Stimulated activated CD4-positive, alpha-beta T cell treated with anti-CD3 and anti-CD28 coated beads, Interleukin-1b, Interleukin-23, amount 100 ng/mL, for 4 hours (primary cell): ENCODE results near the gene ZNF804B.

Experiments
- DNase-seq, 2 donors: peaks; one replicate each; pipeline ENCODE4 v3.0.0-alpha.2; 2020; ENCODE audit warnings: low read depth in 2 of 2

ZNF804B gene

DNA sequence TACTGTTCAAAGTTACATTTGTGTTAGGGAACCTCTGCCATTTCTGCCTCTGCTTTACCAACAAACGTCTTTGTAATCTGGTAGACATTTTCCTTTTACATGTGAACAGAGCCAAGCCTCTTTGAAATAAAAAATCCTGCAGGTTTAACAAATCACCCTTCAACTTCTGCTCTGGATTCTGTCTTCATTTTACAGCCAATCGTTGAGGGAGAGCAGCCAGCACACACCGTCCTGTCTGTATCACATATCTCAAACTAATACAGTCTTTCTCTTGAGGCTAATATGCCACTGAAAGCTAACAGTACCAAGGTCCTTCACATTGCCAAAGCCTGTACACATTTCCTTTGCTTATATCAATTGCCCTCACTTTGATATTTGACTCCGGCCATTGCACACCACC is 504.6 kb downstream of the ZNF804B start:
- DNase-seq: no peak

DNA sequence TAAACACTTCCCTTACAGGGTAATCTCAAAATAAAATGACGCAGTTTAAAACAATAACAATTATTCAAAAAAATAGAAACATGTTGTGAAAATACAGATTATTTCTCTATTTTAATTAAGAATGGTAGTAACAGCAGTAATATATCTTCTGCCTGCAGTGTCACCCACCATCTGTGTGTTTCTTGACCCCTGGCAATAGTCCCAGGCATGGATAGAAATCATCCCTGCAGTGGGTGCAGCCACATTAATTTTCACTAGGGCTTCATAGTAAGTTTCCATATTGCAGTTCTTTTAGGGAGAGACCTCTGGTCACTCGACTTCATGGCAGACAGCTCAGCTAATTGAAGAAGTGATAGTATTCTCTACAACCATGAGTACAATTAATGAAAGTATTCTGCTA is 506.1 kb downstream of the ZNF804B start:
- no peak for DNase-seq

DNA sequence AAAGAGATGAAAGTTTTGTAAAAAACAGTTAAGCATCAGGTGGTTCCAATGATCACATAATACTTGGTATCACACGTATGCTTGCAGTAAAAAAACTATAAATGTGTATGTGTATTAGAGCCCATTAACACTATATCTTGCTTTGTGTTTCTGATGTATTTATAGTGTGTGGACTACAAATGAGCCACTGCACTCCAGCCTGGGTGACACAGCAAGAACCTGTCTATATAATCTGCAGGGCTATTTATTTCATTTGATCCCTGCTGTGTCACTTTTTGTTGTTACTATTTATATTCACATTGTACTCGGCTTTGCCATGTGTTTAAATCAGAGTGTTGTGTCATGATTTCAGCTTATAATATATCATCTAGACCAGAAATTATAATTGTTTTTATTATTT is 523.8 kb downstream of the ZNF804B start:
- no peak for DNase-seq

DNA sequence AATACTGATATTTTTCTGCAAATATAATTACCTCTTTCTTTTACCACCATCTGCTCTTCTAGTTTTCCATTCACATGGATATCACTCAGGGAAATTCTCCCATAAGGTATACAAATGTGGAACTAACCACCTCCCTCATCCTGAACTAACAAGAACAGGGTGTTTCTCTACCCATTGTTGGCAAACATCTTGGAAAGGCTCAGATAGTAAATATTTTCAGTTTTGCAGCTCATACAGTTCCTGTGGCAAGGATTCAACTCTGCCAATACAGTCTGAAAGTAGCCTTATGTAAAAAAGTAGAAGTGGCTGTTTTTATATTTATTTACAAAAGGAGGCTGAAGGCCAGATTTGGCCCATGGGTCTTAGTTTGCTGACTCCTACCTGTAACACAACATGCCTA is 549.0 kb downstream of the ZNF804B start:
- DNase-seq: no peak

DNA sequence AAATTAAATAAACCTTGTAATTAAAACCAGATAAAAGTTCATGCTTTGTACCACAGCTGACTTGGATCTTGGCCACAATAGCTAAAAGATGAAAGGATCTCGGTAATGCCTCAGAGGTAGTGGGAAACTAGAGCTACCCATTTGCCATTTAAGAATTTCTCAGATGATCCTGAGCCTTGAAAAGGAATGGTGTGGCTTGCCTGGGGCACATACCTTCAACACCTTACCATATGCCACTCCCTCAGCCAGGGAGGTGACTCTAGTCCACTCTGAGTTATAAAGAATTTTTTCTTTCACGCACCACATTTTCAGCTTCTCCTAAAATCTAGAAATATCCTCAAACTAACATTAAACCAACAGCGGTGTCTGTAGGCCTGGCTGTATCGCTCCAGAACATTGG is 552.4 kb downstream of the ZNF804B start:
- DNase-seq: no peak

DNA sequence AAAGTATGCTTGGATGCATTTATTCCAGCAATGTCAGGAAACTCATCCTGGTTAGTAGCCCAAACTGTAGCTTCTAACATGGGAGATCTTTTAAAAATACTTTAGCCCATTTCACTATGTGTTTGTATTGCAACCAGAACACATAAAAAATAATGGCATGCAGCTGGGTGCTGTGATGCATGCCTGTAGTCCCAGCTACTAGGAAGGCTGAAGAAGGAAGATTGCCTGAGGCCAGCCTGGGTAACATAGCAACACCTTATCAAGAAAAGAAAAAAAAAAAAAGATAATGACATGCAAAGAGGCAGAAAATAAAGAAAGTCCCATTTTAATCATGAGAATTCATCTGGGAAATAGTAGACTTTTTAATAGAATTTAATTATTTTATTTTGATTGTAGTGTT is 553.1 kb downstream of the ZNF804B start:
- DNase-seq: no peak

DNA sequence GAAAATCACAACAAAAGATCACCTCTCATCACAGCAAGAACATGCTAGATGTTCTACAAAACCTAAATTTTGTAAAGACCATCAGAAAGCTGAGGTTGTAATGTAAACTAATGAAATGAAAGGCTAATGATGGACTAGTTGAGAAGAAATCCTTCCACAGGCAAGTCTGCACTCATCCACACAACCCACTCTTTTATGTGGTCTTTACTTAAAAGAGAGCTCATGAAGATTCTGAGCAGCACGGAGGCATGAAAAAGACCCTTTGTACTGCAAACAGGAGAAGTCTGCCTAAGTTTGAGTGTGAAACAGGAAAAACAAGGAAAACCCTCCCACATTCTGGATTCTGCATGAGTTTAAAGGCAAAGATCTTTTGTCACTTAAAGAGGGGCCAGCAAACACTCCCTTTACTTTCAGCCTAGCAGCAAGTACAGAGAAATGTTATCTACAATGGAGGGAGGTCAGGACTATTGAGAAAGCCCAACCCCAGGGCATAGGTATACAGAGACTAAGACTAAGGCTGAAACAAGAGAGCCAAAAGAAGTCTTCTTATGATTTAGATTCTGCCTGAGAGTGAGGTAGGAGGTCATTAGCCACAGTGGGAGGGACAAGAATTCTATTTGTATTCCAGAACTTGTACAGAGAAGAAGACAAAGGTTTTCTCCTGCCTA is 557.2 kb downstream of the ZNF804B start:
- no peak for DNase-seq

DNA sequence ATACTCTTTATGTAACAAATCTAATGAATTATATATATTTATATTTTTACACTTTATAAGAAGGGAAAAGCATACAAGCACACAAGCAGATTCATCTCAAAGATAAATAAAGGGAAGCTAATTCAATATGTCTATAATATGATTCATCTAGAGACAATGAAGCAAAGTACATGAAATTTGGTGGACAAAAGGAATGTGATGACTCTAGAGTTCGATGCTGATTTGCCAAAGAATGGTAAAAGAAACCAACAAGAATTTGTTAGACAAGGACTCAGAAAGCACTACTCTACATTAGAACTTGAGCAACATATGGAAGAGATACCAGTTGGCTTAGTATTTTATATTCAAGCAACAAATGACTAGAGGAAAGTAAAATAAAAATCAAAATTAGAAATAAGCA is 572.5 kb downstream of the ZNF804B start:
- DNase-seq: no peak

DNA sequence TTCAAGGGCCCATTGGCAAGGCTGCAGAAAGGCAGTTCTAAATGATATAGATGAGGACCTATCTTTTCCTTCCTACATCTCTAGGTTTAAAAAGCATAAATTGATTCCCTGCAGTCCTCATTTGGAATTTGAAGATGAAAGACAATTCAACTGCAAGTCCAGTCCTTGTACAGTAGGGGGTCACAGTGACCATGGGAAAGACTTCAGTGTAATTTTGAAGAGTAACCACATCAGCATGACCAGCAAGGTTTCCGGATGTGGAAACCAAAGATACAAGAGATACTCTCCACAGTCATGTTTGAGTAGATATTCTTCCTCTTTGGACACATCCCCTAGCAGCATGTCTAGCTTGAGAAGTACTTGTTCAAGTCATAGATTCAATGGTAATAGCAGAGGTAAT is 575.3 kb downstream of the ZNF804B start:
- DNase-seq: no peak

DNA sequence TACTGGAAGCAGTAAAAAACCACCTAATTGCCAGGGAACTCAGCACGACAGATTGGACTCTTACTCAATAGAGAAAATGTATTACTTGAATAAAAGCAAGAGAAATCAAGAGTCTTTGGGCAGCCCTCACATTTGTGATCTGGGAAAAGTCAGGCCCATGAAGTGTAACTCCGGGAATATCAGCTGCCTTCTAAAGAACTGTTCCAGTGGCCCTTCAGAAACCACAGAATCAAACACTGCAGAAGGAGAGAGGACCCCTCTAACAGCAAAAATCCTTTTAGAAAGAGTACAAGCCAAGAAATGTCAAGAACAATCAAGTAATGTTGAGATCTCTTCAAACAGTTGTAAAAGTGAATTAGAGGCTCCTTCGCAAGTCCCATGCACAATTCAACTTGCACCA is 576.0 kb downstream of the ZNF804B start:
- DNase-seq: no peak

DNA sequence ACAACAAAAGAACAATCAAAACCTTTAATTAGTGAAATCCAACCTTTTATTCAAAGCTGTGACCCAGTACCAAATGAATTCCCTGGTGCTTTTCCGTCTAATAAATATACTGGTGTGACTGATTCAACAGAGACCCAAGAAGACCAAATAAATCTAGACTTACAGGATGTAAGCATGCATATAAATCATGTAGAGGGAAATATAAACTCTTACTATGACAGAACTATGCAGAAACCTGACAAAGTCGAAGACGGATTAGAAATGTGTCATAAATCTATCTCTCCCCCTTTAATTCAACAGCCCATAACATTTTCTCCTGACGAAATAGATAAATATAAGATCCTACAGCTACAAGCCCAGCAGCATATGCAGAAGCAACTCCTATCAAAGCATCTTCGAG is 576.6 kb downstream of the ZNF804B start:
- DNase-seq: no peak

DNA sequence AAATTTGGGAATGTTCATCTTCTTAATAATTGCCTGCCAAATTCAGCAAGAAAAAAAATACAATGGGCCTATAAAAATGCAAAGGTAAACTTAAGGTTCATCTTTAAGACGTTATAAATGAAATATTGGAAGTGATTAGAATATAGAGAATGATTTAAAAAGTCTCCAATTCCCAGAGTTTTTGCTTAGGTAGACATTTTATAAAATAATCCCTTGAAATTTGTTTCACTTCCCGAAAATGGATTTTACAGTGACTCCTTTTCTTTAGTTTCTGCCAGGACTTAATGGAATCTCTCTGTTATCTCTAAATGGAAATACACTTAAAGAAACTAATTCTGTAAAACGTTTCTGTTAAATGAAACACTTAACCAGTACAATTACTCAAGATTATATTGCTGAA is 580.2 kb downstream of the ZNF804B start:
- DNase-seq: no peak

DNA sequence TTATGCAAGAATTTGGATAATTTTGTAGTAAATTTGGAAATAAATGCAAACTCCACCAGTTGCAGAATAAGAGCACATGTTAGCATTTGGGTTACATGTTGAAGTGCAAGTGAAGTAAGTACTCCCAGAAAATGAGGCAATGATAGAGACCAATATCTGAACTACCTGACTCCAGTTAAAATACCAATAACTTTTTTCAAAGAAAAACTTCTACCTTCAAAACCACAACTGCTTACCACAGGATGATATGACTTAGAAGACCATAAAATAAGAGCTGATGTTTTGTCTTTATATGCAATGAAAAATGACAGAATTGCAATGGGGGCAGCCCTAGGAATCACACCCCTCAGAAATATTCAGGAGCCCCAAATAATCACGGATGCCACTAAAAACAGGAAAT is 597.6 kb downstream of the ZNF804B start:
- DNase-seq: no peak

DNA sequence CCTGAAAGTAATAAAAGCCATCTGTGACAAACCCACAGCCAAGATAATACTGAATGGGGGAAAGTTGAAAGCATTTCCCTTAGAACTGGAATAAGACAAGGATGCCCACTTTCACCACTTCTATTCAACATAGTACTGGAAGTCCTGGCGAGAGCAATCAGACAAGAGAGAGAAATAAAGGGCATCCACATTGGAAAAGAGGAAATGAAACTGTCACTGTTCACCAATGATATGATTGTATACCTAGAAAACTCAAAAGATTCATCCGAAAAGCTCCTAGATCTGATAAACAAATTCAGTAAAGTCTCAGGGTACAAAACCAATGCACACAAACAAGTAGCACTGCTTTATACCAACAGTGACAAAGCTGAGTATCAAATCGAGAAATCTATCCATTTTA is 617.7 kb downstream of the ZNF804B start:
- DNase-seq: no peak

DNA sequence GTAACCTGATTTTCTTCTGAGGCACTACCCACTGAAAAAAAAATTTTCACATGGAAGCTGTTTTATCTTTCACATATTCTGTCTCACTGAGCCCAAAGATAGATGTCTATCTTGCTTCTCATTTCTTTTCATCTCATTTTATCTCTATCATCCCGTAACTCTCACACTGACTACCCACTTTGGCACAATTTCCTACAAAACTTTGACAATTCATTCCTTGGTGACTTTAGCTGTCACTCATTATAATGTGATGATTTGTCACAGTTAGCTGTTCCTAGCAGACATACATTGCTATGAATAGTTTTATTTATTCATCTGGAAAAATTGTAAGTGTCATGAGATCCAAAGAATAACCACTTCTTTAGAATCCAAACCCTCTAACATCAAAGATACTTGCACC is 625.9 kb downstream of the ZNF804B start:
- no peak for DNase-seq
